Esophagus muscularis mucosa (tissue), 4 donors: Measurements from ENCODE around the gene PLEK. TPM values are rescaled to one million over a fixed set of nuclear protein-coding genes. Genes with fewer than 3 reads are reported as not detected.
"Not testable (repeated sequence)": the region's sequence is repeated elsewhere in the genome, so short reads cannot be mapped to it uniquely, and the experiment has no call there.

Experiments
- DNase-seq: peaks from one replicate; pipeline ENCODE4 v3.0.0-alpha.2; 2017; ENCODE audit errors: extremely low spot score
- H3K27ac ChIP-seq, 4 donors: fragments of 200-600 bp; sonication (generic); replicated peaks in 1 of 4; 1 replicate in 3 of 4; 2 replicates in 1 of 4; pipeline ENCODE4 v1.5.1; 2016 to 2019; ENCODE audit warnings: mild to moderate bottlenecking in 1 of 4
- H3K27me3 ChIP-seq, 4 donors: fragments of 200-600 bp; sonication (generic); one replicate each; pipeline versions ENCODE4 v1.5.1 to v1.6.0; 2016 to 2019
- H3K36me3 ChIP-seq, 4 donors: fragments of 200-600 bp; sonication (generic); one replicate each; pipeline ENCODE4 v1.5.1; 2016 to 2019
- H3K4me1 ChIP-seq, 4 donors: fragments of 200-600 bp; sonication (generic); one replicate each; pipeline ENCODE4 v1.5.1; 2016 to 2019
- H3K4me3 ChIP-seq, 4 donors: fragments of 200-600 bp; sonication (generic); 1 replicate in 2 of 4; 2 replicates in 2 of 4; pipeline ENCODE4 v1.5.1; 2016 to 2019; ENCODE audit warnings: mild to moderate bottlenecking in 4 of 4, moderate library complexity in 1 of 4
- H3K9me3 ChIP-seq, 4 donors: fragments of 200-600 bp; sonication (generic); 1 replicate in 3 of 4; 2 replicates in 1 of 4; pipeline ENCODE4 v1.5.1; 2016 to 2019
- CTCF ChIP-seq, 3 experiments: fragments of 200-600 bp in 2 of 3; fragments of 450-650 bp in 1 of 3; sonication (generic) in 2 of 3; IDR thresholded peaks; one replicate each; pipeline ENCODE4 v1.5.1; 2017 to 2019; ENCODE audit warnings: antibody characterized with exemption in 3 of 3, mild to moderate bottlenecking in 2 of 3, moderate library complexity in 1 of 3
- EP300 ChIP-seq: sonication (generic); formaldehyde crosslinking; IDR thresholded peaks from one replicate; pipeline ENCODE4 v1.6.1; 2017; ENCODE audit warnings: antibody characterized with exemption
- POLR2A ChIP-seq: fragments of 450-650 bp; IDR thresholded peaks from one replicate; pipeline ENCODE4 v1.6.1; 2017; ENCODE audit warnings: antibody characterized with exemption, moderate library complexity, mild to moderate bottlenecking, low read depth
- POLR2AphosphoS5 ChIP-seq, 2 donors: sonication (generic); formaldehyde crosslinking; IDR thresholded peaks; one replicate each; pipeline ENCODE4 v1.6.1; 2017; ENCODE audit warnings: antibody characterized with exemption in 2 of 2
- WGBS: methylation state at CpG from one replicate; pipeline ENCODE4 v1.1.5; 2018; 5-methylcytosine and 5-hydroxymethylcytosine counted together
- intact Hi-C: fragments of 100-400 bp; cut with DNase I; formaldehyde crosslinking; loops from one replicate; pipeline ENCODE4 v1.15.1; 2023
- total RNA-seq, 4 donors: library from RNA; depleted of rRNA; stranded (reverse); fragments of >200 nt; gene quantifications; one replicate each; pipeline versions ENCODE4 v1.1.0 to v1.2.1, GENCODE V29; 2016

The PLEK gene
- total RNA-seq, 4 donors from 2014 or later = 3.1 to 23.4 (median 6.0) TPM

- no peaks in the 10 kb centered on the region for H3K36me3 ChIP-seq
- intact Hi-C loops = no loop called here
- no peaks in the 10 kb centered on the region for H3K27me3 ChIP-seq
- H3K27ac ChIP-seq = no peak overlapping the region
- WGBS = 92% methylated on average over 2 of the region's 2 CpGs
- H3K4me3 ChIP-seq = no peak overlapping the region
- no peak for TF ChIP-seq EP300
- TF ChIP-seq POLR2AphosphoS5 (IDR thresholded peaks at IDR 0.05) = no peak
- TF ChIP-seq CTCF (IDR thresholded peaks at IDR 0.05) = no peak
- no peak for TF ChIP-seq POLR2A
- H3K4me1 ChIP-seq = no peaks in the 10 kb centered on the region
- H3K9me3 ChIP-seq = no peaks in the 10 kb centered on the region
- DNase-seq = no peak
Observed at GRCh38 chr2:68374184-68374583, 9.1 kb downstream of the PLEK start.

- intact Hi-C loops = no loop called here
- Histone ChIP-seq H3K27me3 (no peaks in the 10 kb centered on the region), H3K27ac (no peak overlapping the region), H3K4me3 (no peak overlapping the region), H3K9me3 (no peaks in the 10 kb centered on the region), H3K4me1 (no peaks in the 10 kb centered on the region), H3K36me3 (no peaks in the 10 kb centered on the region)
- TF ChIP-seq CTCF (IDR thresholded peaks at IDR 0.05) (no peak), POLR2A (no peak), EP300 (no peak), POLR2AphosphoS5 (IDR thresholded peaks at IDR 0.05) (no peak)
- no peak for DNase-seq
Observed at GRCh38 chr2:68375582-68375981, 10.5 kb downstream of the PLEK start.

GRCh38 chr2:68377137-68377780 lies 12.2 kb downstream of the PLEK start:
- no peaks in the 10 kb centered on the region for H3K9me3 ChIP-seq
- H3K27ac ChIP-seq = no peak overlapping the region
- TF ChIP-seq POLR2AphosphoS5 (IDR thresholded peaks at IDR 0.05) = no peak
- no peak for TF ChIP-seq EP300
- TF ChIP-seq CTCF (IDR thresholded peaks at IDR 0.05) = no peak
- TF ChIP-seq POLR2A = no peak
- no peak for DNase-seq
- no peaks in the 10 kb centered on the region for H3K36me3 ChIP-seq
- no peak overlapping the region for H3K4me3 ChIP-seq
- no peaks in the 10 kb centered on the region for H3K4me1 ChIP-seq
- intact Hi-C loops = no loop called here
- no peaks in the 10 kb centered on the region for H3K27me3 ChIP-seq
- 77% methylated on average over 3 of the region's 3 CpGs for WGBS

- H3K36me3 ChIP-seq, H3K4me1 ChIP-seq, H3K9me3 ChIP-seq, H3K4me3 ChIP-seq, H3K27me3 ChIP-seq, DNase-seq, H3K27ac ChIP-seq, intact Hi-C loops: not testable (repeated sequence)
- WGBS = 80% methylated on average over 6 of the region's 6 CpGs
Observed at GRCh38 chr2:68378779-68379178, 13.7 kb downstream of the PLEK start.

GRCh38 chr2:68379184-68379708 lies 14.2 kb downstream of the PLEK start:
- DNase-seq = no peak
- Histone ChIP-seq H3K27me3 (no peaks in the 10 kb centered on the region), H3K27ac (no peak overlapping the region), H3K4me1 (no peaks in the 10 kb centered on the region), H3K4me3 (no peak overlapping the region), H3K9me3 (no peaks in the 10 kb centered on the region), H3K36me3 (no peaks in the 10 kb centered on the region)
- WGBS = 78% methylated on average over 4 of the region's 4 CpGs
- intact Hi-C loops = no loop called here
- TF ChIP-seq CTCF (IDR thresholded peaks at IDR 0.05) (no peak), EP300 (no peak), POLR2AphosphoS5 (IDR thresholded peaks at IDR 0.05) (no peak), POLR2A (no peak)
